ENCODE results near the gene HDAC6. TPM values are rescaled to one million over a fixed set of nuclear protein-coding genes. Genes with fewer than 3 reads are reported as not detected.

The HDAC6 gene
- total and polyA plus RNA-seq, 10 donors, result 33.9 to 103 (median 79.9) TPM

DNA sequence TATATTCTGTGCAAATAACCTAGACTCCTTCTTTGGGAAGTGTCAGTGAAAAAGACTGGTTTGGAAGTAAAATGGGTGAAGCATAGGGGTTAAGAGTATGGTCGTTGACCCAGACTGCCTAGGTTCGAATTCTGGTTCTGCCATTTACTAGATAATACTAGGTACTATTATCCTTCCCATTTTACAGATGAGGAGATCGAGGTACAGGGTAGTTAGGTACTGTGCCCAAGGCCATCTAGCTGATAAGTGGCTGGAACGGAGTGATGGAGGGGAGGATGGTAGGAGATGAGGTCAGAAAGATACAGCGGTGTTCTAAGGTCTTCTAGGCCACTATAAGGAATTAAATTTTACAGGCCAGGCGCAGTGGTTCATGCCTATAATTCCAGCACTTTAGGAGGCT, 29.3 kb upstream of the HDAC6 start:
- intact Hi-C loops (cut with DNase I; ENCODE audit: low total_unique reads), result no loop called here
- H3K27me3 ChIP-seq (replicated peaks in 1 of 7), result peaks cover 0 to 7% (median 0%) of the 10 kb centered on the region in 7 donors
- 76 to 91% (median 88%) methylated on average over 6 of the region's 6 CpGs for WGBS, 5 donors

GRCh38 chrX:48776818-48777439, 24.9 kb upstream of the HDAC6 start:
- Histone ChIP-seq H3K27ac (no peak overlapping the region), H3K4me1 (no peaks in the 10 kb centered on the region), H3K27me3 (replicated peaks in 1 of 7) (peaks cover 0 to 13% (median 0%) of the 10 kb centered on the region in 7 donors), H3K36me3 (no peaks in the 10 kb centered on the region), H3K4me3 (no peak overlapping the region), H3K9me3 (no peaks in the 10 kb centered on the region)
- TF ChIP-seq CTCF (IDR thresholded peaks at IDR 0.05 in 8 of 11, conservative IDR thresholded peaks at IDR 0.05 in 3 of 11) (no peak), POLR2AphosphoS5 (IDR thresholded peaks at IDR 0.05) (no peak), POLR2A (IDR thresholded peaks at IDR 0.05) (no peak)
- no peak for DNase-seq
- intact Hi-C loops (cut with DNase I; ENCODE audit: low total_unique reads), result no loop called here
- WGBS, 5 donors, result 72 to 90% (median 83%) methylated on average over 13 of the region's 13 CpGs

More for the DNA sequence above, 29.3 kb upstream of the HDAC6 start:
- no peak for TF ChIP-seq CTCF (IDR thresholded peaks at IDR 0.05 in 8 of 11, conservative IDR thresholded peaks at IDR 0.05 in 3 of 11)
- TF ChIP-seq POLR2A (IDR thresholded peaks at IDR 0.05), result no peak
- TF ChIP-seq POLR2AphosphoS5 (IDR thresholded peaks at IDR 0.05), result no peak
- no peak overlapping the region for H3K27ac ChIP-seq
- no peaks in the 10 kb centered on the region for H3K36me3 ChIP-seq
- DNase-seq, result no peak
- no peaks in the 10 kb centered on the region for H3K4me1 ChIP-seq
- no peak overlapping the region for H3K4me3 ChIP-seq
- no peaks in the 10 kb centered on the region for H3K9me3 ChIP-seq

DNA sequence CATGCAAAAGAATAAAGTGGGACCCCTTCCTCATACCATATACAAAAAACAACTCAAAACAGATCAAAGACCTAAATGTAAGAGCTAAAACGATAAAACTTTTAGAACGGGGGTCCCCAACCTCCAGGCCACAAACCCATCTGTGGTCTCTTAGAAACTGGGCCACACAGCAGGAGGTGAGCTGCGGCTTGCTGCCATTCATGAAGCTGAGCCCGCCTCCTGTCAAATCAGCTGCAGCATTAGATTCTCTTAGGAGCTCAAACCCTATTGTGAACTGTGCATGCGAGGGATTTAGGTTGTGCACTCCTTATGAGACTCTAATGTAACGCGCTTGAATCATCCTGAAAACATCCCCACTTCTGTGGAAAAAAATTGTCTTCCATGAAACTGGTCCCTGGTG, 22.5 kb upstream of the HDAC6 start:
- WGBS, 5 donors, result 79 to 89% (median 87%) methylated on average over 7 of the region's 7 CpGs
- intact Hi-C loops (cut with DNase I; ENCODE audit: low total_unique reads), result no loop called here

More for the DNA sequence above, 22.5 kb upstream of the HDAC6 start:
- no peak overlapping the region for H3K4me3 ChIP-seq
- no peak for DNase-seq
- no peaks in the 10 kb centered on the region for H3K4me1 ChIP-seq
- no peaks in the 10 kb centered on the region for H3K36me3 ChIP-seq
- peaks cover 0 to 13% (median 0%) of the 10 kb centered on the region in 7 donors for H3K27me3 ChIP-seq (replicated peaks in 1 of 7)
- H3K9me3 ChIP-seq, result no peaks in the 10 kb centered on the region
- no peak overlapping the region for H3K27ac ChIP-seq
- TF ChIP-seq POLR2A (IDR thresholded peaks at IDR 0.05) (no peak), CTCF (IDR thresholded peaks at IDR 0.05 in 8 of 11, conservative IDR thresholded peaks at IDR 0.05 in 3 of 11) (no peak), POLR2AphosphoS5 (IDR thresholded peaks at IDR 0.05) (no peak)

All from spleen (tissue), 11 donors.